ENCODE data around the gene BICC1. TPM values are rescaled to one million over a fixed set of nuclear protein-coding genes. Genes with fewer than 3 reads are reported as not detected.

The BICC1 gene
- total RNA-seq, 1 experiment from 2014 or later = 13.9 TPM

DNA sequence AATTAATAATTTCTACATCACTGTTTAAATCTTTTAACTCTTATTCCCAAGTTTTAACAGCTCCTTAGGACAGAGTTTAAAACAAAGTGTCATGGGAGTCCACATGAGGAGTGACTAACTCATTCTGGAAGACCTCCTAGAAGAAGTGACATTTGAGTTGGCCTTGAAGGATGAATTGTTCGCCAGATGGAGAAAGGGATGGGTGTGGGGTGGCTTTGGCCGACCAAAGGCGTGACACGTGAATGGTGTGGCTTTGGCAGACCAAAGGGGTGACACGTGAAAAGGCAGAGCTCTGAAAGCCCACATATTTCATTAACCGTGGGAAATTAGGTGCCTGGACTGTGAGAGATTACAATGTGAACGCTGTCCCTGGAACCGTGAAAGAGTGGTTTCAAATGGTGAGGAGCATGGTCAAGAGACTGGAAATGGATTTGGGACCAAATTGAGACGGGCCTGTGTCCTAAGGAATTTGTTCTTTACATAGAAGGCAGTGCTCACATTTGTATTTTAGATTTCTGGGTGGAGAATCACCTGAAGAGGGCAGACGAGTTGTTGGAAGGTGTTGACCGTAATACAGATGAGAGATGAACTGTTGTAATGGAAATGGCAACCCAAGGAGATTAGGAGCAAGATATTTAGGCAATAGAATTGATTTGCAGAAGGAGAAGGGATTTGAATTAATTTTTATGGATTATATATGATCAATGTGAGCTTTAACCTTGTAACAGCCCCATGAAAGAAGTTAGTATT lies 228.1 kb downstream of the BICC1 start:
- no peak overlapping the region for H2AFZ ChIP-seq (ENCODE audit: low read length)
- no peak overlapping the region for H3K27ac ChIP-seq (ENCODE audit: low read length)
- H3K4me2 ChIP-seq (ENCODE audit: low read length) = no peak overlapping the region
- H3K79me2 ChIP-seq (ENCODE audit: low read length) = no peaks in the 10 kb centered on the region
- H4K20me1 ChIP-seq (ENCODE audit: low read length) = no peaks in the 10 kb centered on the region
- no peak overlapping the region for H3K9ac ChIP-seq (ENCODE audit: low read length)
- CTCF ChIA-PET = no interaction called here
- H3K36me3 ChIP-seq (ENCODE audit: low read depth, low read length) = no peaks in the 10 kb centered on the region
- ATAC-seq (no peak; the same call in 1 of the 2 replicates), DNase-seq (no peak)
- TF ChIP-seq, protein P1, sequence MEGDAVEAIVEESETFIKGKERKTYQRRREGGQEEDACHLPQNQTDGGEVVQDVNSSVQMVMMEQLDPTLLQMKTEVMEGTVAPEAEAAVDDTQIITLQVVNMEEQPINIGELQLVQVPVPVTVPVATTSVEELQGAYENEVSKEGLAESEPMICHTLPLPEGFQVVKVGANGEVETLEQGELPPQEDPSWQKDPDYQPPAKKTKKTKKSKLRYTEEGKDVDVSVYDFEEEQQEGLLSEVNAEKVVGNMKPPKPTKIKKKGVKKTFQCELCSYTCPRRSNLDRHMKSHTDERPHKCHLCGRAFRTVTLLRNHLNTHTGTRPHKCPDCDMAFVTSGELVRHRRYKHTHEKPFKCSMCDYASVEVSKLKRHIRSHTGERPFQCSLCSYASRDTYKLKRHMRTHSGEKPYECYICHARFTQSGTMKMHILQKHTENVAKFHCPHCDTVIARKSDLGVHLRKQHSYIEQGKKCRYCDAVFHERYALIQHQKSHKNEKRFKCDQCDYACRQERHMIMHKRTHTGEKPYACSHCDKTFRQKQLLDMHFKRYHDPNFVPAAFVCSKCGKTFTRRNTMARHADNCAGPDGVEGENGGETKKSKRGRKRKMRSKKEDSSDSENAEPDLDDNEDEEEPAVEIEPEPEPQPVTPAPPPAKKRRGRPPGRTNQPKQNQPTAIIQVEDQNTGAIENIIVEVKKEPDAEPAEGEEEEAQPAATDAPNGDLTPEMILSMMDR (conservative IDR thresholded peaks at IDR 0.05; ENCODE audit: low read depth, low read length) = peak; percentile 31; the same call in 1 of the 2 replicates
- no peak for TF ChIP-seq EZH2 (IDR thresholded peaks at IDR 0.05; ENCODE audit: low read length, unreplicated experiment)
- no peaks in the 10 kb centered on the region for H3K9me3 ChIP-seq (ENCODE audit: low read length)
- POLR2A ChIA-PET (ENCODE audit: unreplicated experiment) = interaction anchor here (0.6 kb wide), 1 partner anchor 76 kb away, joined by 3 read pairs; no protein-coding TSS in a partner anchor
- intact Hi-C loops (cut with micrococcal nuclease) = no loop called here
- H3K4me3 ChIP-seq (ENCODE audit: low read length) = no peak overlapping the region
- no peaks in the 10 kb centered on the region for H3F3A ChIP-seq (ENCODE audit: low read length, unreplicated experiment)
- H3K27me3 ChIP-seq (ENCODE audit: low read length) = peaks cover 7% of the 10 kb centered on the region; the same call in 1 of the 2 replicates
- no peaks in the 10 kb centered on the region for H3K9me2 ChIP-seq (replicated peaks; ENCODE audit: low read length)
- BruUV-seq (replicated peaks) = no TSS peak
- no peaks in the 10 kb centered on the region for H3K4me1 ChIP-seq (ENCODE audit: insufficient read depth, low read length)

DNA sequence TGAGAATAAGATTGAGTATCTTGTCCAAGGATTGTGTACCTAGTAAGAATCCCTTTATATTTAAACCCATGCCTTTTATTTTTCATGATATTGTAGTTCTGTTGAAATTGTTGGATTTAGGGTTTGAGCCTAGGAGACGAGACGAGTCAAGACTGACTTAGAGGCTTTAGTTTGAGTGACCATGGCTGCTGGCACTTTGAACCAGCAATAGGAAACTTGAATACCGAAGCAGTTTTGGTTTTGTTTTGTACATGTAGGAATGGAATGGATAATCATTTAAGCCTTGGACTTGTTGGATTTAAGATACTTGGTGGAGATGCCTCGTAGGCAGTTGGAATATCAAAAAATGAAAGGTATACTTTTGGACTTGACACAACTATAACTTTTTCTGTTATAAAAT lies 229.0 kb downstream of the BICC1 start:
- H3K4me3 ChIP-seq (ENCODE audit: low read length) = no peak overlapping the region

DNA sequence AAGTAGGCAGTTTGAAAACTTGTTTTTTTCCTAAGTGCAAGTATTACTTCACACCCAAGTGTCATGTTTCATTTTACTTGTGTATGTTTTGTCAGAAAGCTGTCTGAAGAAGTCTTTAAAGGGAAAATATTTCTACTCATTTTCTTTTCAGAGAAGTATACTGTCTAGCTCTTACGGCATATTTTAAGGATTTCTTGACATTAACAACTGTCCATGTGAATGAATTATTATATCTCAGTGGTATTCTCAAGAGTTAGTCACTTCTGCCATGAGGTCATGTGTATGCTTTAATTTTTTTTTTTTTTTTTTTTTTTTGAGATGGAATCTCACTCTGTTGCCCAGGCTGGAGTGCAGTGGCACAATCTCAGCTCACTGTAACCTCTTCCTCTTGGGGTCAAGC lies 229.5 kb downstream of the BICC1 start:
- Histone ChIP-seq H2AFZ (ENCODE audit: low read length) (no peak overlapping the region), H3K4me1 (ENCODE audit: insufficient read depth, low read length) (no peaks in the 10 kb centered on the region), H3K36me3 (ENCODE audit: low read depth, low read length) (no peaks in the 10 kb centered on the region), H3K4me2 (ENCODE audit: low read length) (no peak overlapping the region), H3K9me2 (replicated peaks; ENCODE audit: low read length) (no peaks in the 10 kb centered on the region), H4K20me1 (ENCODE audit: low read length) (no peaks in the 10 kb centered on the region), H3K79me2 (ENCODE audit: low read length) (no peaks in the 10 kb centered on the region), H3K27me3 (ENCODE audit: low read length) (peaks cover 4% of the 10 kb centered on the region; the same call in 1 of the 2 replicates), H3K4me3 (ENCODE audit: low read length) (no peak overlapping the region), H3F3A (ENCODE audit: low read length, unreplicated experiment) (no peaks in the 10 kb centered on the region), H3K9ac (ENCODE audit: low read length) (no peak overlapping the region), H3K9me3 (ENCODE audit: low read length) (no peaks in the 10 kb centered on the region), H3K27ac (ENCODE audit: low read length) (no peak overlapping the region)
- TF ChIP-seq EZH2 (IDR thresholded peaks at IDR 0.05; ENCODE audit: low read length, unreplicated experiment) (no peak), EZH2phosphoT487 (IDR thresholded peaks at IDR 0.05; ENCODE audit: borderline replicate concordance, low read length) (no peak)
- TF ChIP-seq, protein P1 (conservative IDR thresholded peaks at IDR 0.05; ENCODE audit: low read depth, low read length) = no peak
- intact Hi-C loops (cut with micrococcal nuclease) = no loop called here
- ChIA-PET POLR2A (ENCODE audit: unreplicated experiment) (no interaction called here), CTCF (no interaction called here)
- no peak for ATAC-seq
- no peak for DNase-seq
- BruUV-seq (replicated peaks) = no TSS peak

More for the DNA sequence above, 229.0 kb downstream of the BICC1 start:
- Histone ChIP-seq H3K9me3 (ENCODE audit: low read length) (no peaks in the 10 kb centered on the region), H3K4me2 (ENCODE audit: low read length) (no peak overlapping the region), H3K9ac (ENCODE audit: low read length) (no peak overlapping the region), H3F3A (ENCODE audit: low read length, unreplicated experiment) (no peaks in the 10 kb centered on the region), H3K9me2 (replicated peaks; ENCODE audit: low read length) (no peaks in the 10 kb centered on the region), H3K27me3 (ENCODE audit: low read length) (peaks cover 4% of the 10 kb centered on the region; the same call in 1 of the 2 replicates), H3K27ac (ENCODE audit: low read length) (no peak overlapping the region), H4K20me1 (ENCODE audit: low read length) (no peaks in the 10 kb centered on the region), H3K36me3 (ENCODE audit: low read depth, low read length) (no peaks in the 10 kb centered on the region), H2AFZ (ENCODE audit: low read length) (no peak overlapping the region), H3K79me2 (ENCODE audit: low read length) (no peaks in the 10 kb centered on the region), H3K4me1 (ENCODE audit: insufficient read depth, low read length) (no peaks in the 10 kb centered on the region)
- no TSS peak for BruUV-seq (replicated peaks)
- DNase-seq (no peak), ATAC-seq (no peak)
- CTCF ChIA-PET = no interaction called here
- POLR2A ChIA-PET (ENCODE audit: unreplicated experiment) = no interaction called here
- intact Hi-C loops (cut with micrococcal nuclease) = no loop called here
- TF ChIP-seq, protein P1 (conservative IDR thresholded peaks at IDR 0.05; ENCODE audit: low read depth, low read length) = no peak
- TF ChIP-seq EZH2 (IDR thresholded peaks at IDR 0.05; ENCODE audit: low read length, unreplicated experiment) = no peak
- no peak for TF ChIP-seq EZH2phosphoT487 (IDR thresholded peaks at IDR 0.05; ENCODE audit: borderline replicate concordance, low read length)

Measured in PC-3 (cell line).